Measurements from ENCODE around the gene STMP1. TPM values are rescaled to one million over a fixed set of nuclear protein-coding genes. Genes with fewer than 3 reads are reported as not detected.
"Not testable (repeated sequence)": the region's sequence is repeated elsewhere in the genome, so short reads cannot be mapped to it uniquely, and the experiment has no call there.

STMP1 gene
- 45.4 TPM for total RNA-seq

DNA sequence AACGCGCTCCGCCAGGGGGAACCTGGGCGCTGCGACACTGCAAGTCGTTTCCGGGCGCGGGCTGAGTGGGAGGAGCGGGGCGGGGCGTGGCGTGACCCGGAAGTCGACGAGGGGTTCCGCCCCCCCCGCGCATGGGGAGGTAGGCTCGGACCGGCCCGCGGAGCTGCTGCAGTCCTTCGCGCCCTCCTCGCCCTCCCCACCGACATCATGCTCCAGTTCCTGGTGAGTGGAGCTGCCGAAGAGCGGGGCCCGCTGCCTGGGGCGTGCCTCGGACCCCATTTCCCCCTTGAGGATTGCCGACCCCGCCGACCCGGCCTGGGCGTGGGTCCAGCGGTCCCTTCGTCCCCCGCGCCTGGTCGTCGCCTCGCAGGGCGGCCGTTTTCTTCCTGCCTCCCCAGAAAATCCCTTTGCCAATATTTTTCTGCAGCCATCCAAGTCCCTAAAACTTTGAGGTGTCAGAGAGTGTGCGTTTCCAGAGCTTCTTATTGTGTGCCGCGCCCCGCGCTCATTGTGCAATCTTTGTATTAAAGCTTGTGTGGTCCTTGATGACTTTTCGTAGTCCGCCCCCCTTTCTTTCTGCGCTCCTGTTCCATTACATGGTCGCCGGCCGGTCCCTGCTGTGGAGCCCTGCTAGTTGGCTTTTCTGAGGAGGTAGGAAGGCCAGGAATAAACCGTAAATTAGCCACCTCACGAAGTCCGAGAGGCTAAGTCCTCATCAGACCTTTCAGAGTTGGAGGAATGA is at the start of gene STMP1:
STMP1 (plus strand) TSS at position 142 of the 742 bp plus-strand sequence.
- peak; percentile 99 for ATAC-seq

DNA sequence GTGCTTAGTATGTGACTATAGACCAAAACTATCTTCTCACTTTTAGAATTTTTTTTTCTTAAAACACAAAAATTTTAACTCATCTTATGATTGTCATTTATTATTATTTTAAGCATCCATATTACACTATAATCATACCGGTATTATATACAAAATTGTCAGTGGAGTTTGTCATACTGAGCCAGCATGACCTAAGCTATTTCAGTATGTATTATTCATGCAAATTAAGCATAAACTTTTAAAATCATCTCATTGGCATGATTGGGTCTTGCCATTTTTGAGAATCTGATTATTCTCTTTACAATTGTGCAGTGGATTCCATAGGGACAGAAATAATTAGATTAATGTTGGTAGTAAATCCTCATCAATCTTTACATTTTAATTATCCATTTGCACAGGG is 46.2 kb upstream of the STMP1 start:
- no peak for ATAC-seq

DNA sequence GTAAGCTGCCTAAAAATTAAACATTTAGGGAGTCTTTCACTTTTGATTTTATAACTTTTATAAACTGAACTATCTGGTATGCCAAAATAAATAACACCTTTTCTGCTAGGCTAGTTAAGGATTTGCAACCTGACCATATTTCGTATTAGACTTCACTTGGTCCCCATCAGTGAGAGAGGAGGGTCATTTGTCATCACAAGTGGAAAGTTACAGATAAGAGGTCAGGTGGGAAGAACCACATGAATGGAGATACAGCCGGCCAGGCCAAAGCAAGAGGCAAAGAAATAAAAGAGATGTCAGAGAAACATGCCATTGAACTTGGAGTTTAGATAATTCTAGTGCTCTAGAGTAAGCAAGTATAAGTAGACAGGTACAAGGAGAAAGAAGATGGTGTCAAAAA is 44.5 kb upstream of the STMP1 start:
- no peak for ATAC-seq

DNA sequence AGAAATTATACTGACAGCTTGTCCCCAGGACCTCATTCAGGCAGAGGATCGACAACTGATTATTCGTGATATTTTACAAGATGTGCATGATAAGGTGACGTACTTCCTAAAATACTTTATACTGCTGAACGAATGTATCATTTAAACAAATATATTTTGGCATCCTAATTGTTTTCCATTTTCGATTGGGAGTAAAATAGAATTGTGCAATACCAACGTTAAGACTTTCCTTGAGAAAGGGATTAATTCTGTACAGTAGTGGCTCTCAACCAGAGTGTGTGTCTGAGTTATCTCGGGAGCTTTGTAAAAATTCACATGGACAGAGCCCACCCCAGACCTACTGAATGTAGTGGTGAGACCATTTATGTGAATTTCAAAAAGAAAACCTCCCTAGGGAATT is 43.8 kb upstream of the STMP1 start:
- ATAC-seq, result no peak

DNA sequence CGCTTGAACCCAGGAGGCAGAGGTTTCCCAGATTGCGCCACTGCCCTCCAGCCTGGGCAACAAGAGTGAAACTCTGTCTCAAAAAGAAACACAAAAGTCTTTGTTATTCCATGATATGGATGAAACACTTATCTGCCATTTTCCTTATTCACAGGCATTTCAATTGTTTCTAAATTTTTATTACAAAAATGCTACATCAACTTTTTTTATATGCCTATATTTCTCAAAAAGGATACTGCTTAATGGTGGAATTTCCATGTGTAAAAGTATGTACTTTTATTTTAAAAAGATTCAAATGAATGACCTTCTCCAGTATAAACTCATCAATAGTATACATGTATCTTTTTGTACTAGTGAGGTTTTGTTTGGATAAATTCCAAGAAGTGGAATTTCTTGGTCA is 41.9 kb upstream of the STMP1 start:
- no peak for ATAC-seq

DNA sequence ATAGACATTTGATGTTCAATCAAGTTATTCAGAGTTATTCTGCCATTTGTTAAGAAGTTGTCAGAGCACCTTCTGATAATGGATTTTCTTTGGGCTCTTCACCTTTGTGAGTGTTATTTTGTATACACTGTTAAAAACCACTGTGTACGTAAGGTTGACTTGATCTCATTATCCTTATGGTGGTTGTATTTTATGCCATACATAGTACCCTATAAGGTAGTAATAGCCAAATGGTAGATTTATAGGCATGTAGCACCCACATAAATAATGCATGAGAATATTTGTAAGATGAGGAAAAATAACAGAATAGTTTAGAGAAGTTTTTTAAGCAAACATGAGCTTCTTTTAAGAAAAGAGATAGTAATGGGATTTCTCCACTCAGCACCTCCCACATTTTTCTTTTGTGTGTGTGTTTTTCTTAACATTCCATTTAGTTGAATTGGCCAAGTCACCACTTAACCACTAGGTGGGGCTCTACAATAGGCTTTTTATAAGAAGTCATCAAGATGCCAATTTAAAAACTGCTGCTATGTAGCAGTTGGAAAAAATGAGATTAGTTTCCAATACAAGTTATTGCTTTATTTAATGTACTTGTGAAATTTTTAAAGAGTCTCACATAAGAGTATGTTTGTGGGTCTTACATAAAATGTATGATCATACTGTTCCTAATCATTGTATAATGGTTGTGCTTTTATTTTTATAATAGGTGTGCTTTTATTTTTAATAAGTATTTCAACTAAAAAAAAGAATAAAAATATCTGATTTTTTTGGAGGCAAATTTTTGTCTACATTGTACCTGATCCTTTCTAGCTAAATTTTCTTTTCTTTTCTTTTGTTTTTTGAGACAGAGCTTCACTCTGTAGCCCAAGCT is 41.1 kb upstream of the STMP1 start:
- ATAC-seq, result peak; percentile 51

DNA sequence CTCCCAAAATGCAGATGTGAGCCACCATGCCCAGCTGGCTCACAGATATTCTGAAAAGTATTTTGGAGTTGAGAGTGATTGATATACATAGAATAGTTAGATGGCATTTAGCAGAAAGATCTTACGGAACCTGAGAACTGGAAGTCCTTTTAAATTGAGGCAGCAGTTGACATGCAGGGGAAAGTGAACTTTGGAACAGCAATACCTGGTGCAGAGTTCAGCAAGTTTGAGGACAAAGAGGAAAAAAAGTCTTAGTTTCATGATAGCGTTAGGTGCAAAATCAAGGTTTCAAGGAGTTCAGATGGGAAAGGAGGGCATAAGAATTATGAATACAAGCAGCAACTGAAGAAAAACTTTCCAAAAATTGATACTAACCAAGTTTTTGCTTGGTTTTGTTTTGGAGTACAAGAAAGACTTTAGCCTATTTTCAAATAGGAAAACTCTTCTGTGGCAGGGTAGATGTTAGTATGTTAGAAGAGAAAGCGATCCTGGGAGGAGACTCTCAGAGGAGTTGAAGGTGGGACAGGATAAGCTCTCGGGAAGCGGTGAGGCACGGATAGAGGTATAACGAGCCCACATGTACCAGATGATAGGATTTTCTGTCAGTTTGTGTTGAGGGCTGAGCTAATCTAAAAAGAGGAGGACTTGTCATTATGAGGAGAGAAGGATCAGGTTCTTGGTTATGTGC is 28.0 kb upstream of the STMP1 start:
- no peak for ATAC-seq

DNA sequence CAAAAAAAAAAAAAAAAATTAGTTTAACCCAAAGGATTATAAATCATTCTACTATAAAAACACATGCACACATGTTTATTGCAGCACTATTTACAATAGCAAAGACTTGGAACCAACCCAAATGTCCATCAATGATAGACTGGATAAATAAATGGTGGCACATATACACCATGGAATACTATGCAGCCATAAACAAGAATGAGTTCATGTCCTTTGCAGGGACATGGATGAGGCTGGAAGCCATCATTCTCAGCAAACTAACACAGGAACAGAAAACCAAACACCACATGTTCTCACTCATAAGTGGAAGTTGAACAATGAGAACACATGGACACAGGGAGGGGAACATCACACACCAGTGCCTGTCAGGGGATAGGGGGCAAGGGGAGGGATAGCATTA is 22.6 kb upstream of the STMP1 start:
- ATAC-seq, result not testable (repeated sequence)

DNA sequence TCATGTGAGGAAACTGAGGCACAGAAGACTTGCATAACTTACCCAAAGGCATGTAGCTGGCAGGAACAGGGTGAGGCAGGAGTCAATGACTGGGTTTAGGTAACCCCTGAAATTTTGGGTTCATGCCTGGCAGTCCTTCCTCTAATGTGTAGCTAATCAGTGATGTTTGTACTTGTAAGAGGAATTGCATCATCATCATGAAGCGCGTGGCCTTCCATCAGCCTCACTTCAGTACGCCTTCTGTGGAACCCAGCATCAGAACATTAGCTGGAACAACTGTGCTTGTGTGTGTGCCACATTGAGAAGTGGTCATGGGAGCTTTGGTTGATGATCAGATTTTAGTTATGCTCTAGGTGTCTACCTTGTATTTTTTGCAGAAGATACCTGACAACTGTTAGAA is 18.2 kb upstream of the STMP1 start:
- peak; percentile 43 for ATAC-seq

DNA sequence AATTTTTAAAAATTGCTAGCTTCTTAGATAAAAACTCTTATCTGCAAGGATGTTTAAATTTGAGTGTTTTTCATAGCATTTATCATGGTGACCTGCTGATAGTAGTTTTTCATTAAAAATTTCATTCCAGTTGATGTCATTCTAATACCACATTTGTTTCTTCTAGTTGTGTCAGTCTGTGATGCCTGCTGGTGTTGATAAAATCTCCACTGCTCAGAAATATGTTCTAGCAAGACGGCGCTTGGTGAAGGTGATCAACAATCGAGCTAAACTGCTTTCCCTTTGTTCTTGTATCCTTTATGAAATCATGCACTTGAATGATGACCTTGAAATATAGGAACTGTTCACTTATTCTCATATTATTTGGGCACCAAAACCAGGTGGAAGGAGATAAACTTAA is 17.6 kb upstream of the STMP1 start:
- ATAC-seq, result no peak

DNA sequence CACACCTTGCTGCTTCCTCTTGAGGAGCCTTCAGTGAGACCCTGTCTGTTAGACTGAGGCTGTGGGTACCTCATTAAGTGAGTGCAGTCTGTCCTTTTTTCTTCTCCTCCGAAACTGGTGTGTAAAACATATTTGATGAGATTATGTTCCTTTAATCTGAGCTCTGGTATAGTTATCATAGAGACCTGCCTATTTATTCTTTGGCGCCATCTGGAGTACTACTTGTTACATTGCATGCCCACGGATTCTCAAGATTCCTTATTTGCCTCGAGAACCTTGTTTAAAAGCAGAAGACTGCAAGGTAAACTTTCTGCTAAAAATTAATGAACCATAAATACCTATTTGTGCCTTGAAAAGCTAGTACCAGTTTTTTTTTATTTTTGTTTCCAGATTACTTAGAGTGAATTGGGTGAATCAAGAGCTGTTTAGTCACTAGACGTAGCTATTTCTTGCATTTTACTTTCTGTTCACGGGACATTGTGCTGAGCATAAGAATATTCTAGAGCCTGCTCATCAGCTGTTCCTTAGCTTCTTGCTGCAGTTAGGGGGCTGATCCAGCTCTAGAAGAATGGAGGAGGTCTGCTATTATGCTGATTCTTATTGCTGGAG is 16.9 kb upstream of the STMP1 start:
- ATAC-seq, result peak; percentile 71

DNA sequence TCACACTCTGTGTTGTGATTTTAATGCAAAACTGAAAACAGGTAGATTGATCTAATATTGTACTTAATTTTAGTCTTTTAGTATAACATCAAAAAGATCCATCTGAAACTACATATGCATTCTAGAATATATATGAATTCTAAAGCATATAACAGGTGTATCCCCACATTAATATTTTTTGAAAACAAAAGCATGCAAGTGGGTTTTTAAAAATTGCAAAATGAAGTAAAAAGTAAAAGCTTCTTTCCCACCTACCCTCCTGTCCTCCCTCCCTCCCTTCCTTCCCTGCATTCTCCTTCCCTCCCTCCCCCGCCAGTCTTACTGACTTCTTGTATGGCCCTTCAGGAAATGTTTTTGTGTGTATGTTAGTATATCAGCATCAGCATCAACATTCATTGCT is 14.6 kb upstream of the STMP1 start:
- ATAC-seq, result no peak

DNA sequence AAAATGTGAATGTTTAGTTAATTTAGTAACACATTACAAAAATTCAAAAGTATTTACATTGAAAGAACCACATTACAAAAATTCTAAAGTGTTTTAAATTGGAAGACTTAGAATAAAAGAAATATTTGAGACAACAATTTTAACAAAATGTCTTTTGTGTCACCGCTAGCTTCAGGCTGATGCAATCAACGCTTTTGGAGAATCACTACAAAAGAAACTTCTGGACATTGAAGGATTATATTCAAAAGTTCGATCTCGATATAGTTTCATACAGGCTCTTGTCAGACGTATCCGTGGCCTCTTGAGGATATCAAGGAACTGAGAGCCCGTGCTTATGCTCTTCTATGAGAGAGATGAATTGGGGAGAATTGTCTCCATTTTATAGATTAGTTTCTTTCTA is 14.1 kb upstream of the STMP1 start:
- no peak for ATAC-seq

DNA sequence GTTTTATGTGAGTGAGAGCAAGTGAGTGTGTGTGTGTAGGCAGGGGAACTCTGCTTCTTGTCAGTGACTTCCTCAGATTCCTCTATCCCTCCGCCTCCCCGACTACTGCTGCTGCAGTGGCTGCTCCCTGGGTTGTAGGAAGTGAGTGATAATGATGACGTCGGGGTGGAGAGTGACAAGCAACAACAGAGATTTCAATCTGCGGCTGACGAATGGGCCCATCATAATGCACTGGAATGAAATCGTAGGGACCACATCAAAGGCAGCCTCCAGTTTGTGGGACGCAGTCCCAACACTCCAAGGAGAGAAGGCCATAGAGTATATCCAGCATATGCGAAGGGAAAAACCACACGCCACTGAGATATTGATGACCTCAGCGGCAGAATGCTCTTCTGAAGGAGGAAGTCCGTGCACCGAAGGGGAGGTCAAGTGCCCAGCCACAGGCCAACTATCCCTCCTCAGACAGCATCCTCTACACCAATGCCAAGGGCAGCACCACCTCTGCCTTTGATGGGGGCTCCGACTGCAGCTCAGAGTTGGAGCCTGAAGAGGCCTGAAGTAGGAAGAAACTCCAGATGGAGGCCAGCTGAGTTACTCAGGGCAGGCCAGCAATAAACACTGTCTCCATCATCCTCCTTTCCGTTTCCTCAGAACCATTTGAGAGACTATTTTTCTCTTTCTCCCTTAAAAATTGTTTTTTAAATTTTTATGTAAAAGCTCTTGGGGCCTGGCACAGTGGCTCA is 11.3 kb upstream of the STMP1 start:
- peak; percentile 38 for ATAC-seq

DNA sequence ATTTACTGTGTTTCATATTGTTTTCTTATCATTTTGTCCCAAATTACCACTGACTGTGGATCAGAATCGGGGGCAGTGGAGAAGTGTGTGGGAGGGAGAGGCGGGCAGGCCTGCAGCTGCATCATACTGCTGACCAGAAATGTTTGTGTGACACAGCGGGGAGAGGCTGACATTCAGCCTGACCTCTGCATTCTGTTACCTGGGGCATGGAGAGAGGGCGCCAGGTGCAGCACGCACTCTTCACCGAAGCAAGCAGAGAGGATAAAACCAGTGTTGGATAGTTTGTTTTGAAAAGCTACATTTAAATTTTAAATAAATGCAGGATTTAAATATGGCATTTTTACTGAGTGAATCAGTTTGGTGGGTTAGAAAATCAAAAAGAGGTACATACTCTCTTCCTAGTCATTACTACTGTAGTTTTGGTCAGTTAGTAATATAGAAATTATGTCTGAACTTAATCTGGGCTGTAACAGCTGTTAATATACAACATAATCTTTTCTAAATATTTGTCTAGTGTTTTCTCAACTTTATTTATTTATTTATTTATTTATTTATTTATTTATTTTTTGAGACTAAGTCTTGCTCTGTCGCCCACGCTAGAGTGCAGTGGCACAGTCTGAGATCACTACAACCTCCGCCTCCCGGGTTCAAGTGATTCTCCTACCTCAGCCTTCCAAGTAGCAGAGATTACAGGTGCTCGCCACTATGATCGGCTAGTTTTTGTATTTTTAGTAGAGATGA is 8.8 kb upstream of the STMP1 start:
- ATAC-seq, result no peak

DNA sequence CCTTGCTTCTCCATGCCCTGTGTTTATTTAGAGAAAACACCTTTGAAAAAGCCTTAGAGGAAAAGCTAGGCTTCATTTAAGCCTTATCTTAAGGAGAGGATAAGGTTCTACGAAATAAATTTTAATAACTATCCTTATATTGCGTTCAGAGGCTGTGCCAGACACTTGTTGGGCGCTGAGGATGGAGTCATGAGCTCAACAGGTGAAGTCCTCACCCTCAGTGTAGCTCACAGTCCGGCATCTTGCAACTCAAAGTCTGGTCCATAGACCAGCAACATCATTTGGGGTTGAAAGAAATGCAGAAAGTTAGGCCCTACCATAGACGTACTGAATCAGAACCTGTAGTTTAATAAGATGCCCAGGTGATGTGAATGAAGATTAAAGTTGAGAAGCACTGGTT is 3.8 kb upstream of the STMP1 start:
- no peak for ATAC-seq

DNA sequence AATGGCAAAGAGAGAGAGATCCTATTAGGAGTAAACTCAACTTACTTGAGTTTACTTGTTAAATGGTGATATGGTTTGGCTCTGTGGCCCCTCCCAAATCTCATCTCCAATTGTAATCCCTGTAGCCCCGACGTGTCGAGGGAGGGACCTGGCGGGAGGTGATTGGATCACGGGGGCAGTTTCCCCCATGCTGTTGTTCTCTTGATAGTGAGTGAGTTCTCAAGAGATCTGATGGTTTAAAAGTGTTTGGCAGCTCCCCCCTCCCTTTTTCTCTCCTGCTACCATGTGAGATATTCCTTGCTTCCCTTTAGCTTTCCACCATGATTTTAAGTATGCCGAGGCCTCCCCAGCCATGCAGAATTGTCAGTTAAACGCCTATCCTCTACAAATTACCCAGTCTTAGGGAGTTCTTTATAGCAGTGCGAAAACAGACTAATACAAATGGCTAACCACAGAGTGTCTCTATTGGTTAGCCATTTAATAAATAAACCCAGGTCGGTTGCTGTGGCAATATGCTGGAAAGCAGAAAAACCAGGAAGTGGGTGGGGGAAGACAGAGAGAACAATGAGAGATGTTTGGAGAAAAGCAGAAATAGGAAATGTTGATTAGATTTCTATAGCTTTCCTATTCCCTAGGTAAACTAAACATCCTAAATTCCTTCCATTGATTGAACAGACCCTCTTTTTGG is 3.0 kb upstream of the STMP1 start:
- ATAC-seq, result no peak

DNA sequence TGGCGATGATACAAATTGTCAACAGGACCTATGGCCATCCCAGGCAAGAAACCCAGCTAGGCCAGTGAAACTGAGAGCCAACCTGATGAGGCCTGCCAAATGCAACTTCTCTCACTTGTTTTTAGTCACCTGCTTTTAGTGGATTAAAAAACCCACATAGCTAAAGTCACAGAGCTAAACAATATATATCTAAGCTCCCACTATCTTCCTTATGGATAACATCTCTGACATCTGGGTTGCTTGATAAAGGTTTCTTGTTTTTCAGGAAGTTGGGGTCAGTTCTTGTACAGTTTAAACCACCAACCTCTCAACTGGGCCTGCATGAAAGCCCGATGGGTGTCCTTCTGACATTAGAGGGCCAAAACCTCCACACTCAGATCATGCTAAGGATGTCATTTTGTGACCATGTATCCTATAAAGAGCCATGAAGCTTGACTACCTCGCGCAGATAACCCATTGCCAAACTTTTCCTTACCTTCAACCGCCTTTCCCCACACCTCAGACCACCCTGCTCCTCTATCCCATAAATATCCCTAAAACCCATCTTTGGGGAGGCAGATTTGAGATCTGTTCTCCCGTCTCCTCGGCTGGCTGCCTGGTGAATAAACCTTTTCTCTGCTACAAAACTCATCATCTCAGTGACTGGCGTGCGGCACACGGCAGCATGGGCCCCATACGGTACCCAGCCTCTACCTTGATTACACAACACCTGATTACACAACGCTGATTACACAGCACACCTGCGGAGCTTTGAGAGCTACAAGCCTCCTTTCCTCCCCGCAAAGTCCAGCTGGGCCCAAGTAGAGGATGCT is 797 bp upstream of the STMP1 start:
- ATAC-seq, result peak; percentile 67

DNA sequence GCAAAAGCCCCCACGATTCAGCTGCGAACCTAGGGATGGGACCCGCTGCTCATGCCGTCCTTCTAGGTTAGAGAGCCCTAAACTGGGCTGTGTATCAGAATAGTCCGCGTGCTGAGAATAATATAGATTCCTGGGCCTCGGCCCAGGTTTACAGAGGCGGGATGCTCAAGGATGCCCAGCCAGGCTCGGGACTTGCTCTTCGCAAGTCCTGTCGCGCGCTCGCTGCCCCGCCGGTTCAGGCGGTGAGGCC is 266 bp upstream of the STMP1 start:
- no peak for ATAC-seq

DNA sequence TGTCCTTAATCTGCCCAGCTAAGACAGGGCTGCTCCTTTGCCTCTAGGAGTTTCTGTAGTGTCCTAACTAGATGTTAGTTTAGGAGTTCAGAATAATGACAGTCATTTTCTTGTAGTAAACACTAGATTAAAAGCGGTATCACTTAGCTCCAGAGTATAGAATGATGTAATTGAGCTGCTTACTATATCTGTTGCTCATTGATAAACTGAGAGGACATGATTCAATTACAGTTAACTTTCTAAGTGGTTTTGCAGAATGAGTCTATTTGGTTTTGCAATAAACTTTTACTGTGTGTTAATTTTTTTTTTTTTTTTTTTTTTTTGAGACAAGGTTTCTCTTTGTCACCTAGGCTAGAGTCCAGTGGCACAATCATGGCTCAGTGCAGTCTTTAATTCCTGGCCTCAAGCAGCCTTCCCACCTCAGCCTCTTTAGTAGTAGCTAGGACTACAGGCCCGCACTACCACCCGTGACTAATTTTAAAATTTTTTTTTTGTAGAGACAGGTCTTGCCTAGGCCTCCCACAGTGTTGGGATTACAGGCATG is 1.8 kb downstream of the STMP1 start:
- no peak for ATAC-seq

Data from esophagus mucosa (tissue), 1 donor.